Fibroblast of lung (primary cell): ENCODE measurements around the gene FARP1. TPM values are rescaled to one million over a fixed set of nuclear protein-coding genes. Genes with fewer than 3 reads are reported as not detected.

Experiments
- DNase-seq, 2 donors: peaks; one replicate each; pipeline versions ENCODE4 v3.0.0 to v3.0.0-alpha.2; 2010; ENCODE audit warnings: low read depth in 2 of 2
- H2AFZ ChIP-seq: 2 replicates; pipeline ENCODE4 v1.5.1; 2012; ENCODE audit warnings: low read length, control low read depth, inconsistent platforms
- H3K27ac ChIP-seq: 2 replicates; pipeline ENCODE4 v1.5.1; 2011; ENCODE audit warnings: low read length, control low read depth; ENCODE audit not compliant: insufficient read depth
- H3K27me3 ChIP-seq: 2 replicates; pipeline ENCODE4 v1.5.1; 2011; ENCODE audit warnings: mild to moderate bottlenecking, low read length; ENCODE audit not compliant: control insufficient read depth, insufficient read depth
- H3K36me3 ChIP-seq: 2 replicates; pipeline ENCODE4 v1.5.1; 2011; ENCODE audit warnings: low read length; ENCODE audit not compliant: control insufficient read depth, insufficient read depth
- H3K4me1 ChIP-seq: 2 replicates; pipeline ENCODE4 v1.5.1; 2011; ENCODE audit warnings: low read length; ENCODE audit not compliant: control insufficient read depth, insufficient read depth; ENCODE audit errors: extremely low read depth
- H3K4me2 ChIP-seq: 2 replicates; pipeline ENCODE4 v1.5.1; 2011; ENCODE audit warnings: low read length, control low read depth; ENCODE audit not compliant: insufficient read depth; ENCODE audit errors: extremely low read depth
- H3K4me3 ChIP-seq, 4 experiments: fragments of 200-600 bp in 1 of 4; sonication (generic) in 1 of 4; replicated peaks in 1 of 4; 2 replicates each; pipeline ENCODE4 v1.5.1; 2011 to 2016; ENCODE audit warnings: low read length in 4 of 4, low read depth in 3 of 4, mild to moderate bottlenecking in 3 of 4, control low read depth in 2 of 4, inconsistent platforms in 1 of 4, mixed read lengths in 1 of 4; ENCODE audit not compliant: insufficient read depth in 1 of 4; ENCODE audit errors: control extremely low read depth in 1 of 4
- H3K79me2 ChIP-seq: 2 replicates; pipeline ENCODE4 v1.5.1; 2012; ENCODE audit warnings: mild to moderate bottlenecking, low read length, inconsistent platforms; ENCODE audit not compliant: control insufficient read depth, insufficient read depth
- H3K9ac ChIP-seq: 2 replicates; pipeline ENCODE4 v1.5.1; 2011; ENCODE audit warnings: mild to moderate bottlenecking, low read length, control low read depth; ENCODE audit not compliant: insufficient read depth
- H3K9me3 ChIP-seq: 2 replicates; pipeline ENCODE4 v1.5.1; 2012; ENCODE audit warnings: low read depth, low read length; ENCODE audit not compliant: control insufficient read depth, insufficient read depth
- H4K20me1 ChIP-seq: 2 replicates; pipeline ENCODE4 v1.5.1; 2011; ENCODE audit warnings: low read length; ENCODE audit not compliant: control insufficient read depth, insufficient read depth; ENCODE audit errors: extremely low read depth
- CTCF ChIP-seq, 2 donors: IDR thresholded peaks in 1 of 2; conservative IDR thresholded peaks in 1 of 2; 1 replicate in 1 of 2; 2 replicates in 1 of 2; pipeline ENCODE4 v1.5.1; 2011 to 2012; ENCODE audit warnings: low read length in 2 of 2, control low read depth in 1 of 2, inconsistent platforms in 1 of 2, low read depth in 1 of 2, mild to moderate bottlenecking in 1 of 2
- EZH2 ChIP-seq: IDR thresholded peaks from 2 replicates; pipeline ENCODE4 v1.5.1; 2012; ENCODE audit warnings: low read length, control low read depth, mild to moderate bottlenecking; ENCODE audit errors: missing control alignments
- polyA plus RNA-seq, 2 donors: library from polyadenylated mRNA; depleted of rRNA in 1 of 2; stranded (reverse) in 1 of 2; unstranded in 1 of 2; fragments of >200 nt; gene quantifications; 2 replicates each; pipeline ENCODE4 v1.2.1, GENCODE V29; 2011 to 2012; ENCODE audit warnings: missing spikeins in 1 of 2
- total RNA-seq: library from RNA; depleted of rRNA; stranded (reverse); fragments of >200 nt; gene quantifications from 2 replicates; pipeline ENCODE4 v1.2.1, GENCODE V29; 2014

FARP1 gene
- total and polyA plus RNA-seq, 2 donors (not counting 1 experiment from before 2014, with no cell fraction given), result 50.9 to 199 TPM

- H3K4me2 ChIP-seq, result no peak overlapping the region
These were observed 262.9 kb downstream of the FARP1 start for GRCh38 chr13:98405690-98406344.

DNA sequence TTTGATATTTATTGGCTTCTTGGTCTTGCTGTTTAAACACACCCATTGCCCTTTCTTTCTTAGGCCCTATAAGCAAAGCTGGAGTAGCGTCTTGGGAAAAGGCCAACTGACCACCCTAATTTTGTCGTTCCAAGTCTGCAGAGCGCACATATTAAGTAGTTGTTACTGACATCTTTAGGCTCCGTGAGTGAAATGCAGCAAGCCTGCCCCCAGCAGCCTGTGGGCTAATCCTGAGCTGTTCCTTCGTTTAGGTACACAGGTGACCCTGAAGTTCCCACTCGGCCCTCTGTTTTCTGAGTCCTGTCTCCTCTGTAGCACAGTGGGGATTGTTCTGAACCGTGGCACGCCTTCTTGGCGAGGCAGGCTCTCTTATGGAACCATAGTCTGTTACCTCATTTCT is 263.5 kb downstream of the FARP1 start:
- no peak for DNase-seq
- Histone ChIP-seq H3K79me2 (no peaks in the 10 kb centered on the region), H2AFZ (no peak overlapping the region), H3K9ac (no peak overlapping the region), H3K27me3 (no peaks in the 10 kb centered on the region), H3K4me3 (no peak overlapping the region), H3K4me1 (no peaks in the 10 kb centered on the region), H3K9me3 (no peaks in the 10 kb centered on the region), H3K36me3 (peaks cover 3% of the 10 kb centered on the region), H3K4me2 (no peak overlapping the region), H3K27ac (no peak overlapping the region), H4K20me1 (no peaks in the 10 kb centered on the region)
- TF ChIP-seq CTCF (conservative IDR thresholded peaks at IDR 0.05 in 1 of 2, IDR thresholded peaks at IDR 0.05 in 1 of 2; ENCODE audit: low read depth in 1 of 2, low read length in 2 of 2) (no peak), EZH2 (no peak)

More at GRCh38 chr13:98405690-98406344, 262.9 kb downstream of the FARP1 start:
- TF ChIP-seq EZH2, result no peak
- no peak for TF ChIP-seq CTCF (conservative IDR thresholded peaks at IDR 0.05 in 1 of 2, IDR thresholded peaks at IDR 0.05 in 1 of 2; ENCODE audit: low read depth in 1 of 2, low read length in 2 of 2)
- Histone ChIP-seq H3K9me3 (no peaks in the 10 kb centered on the region), H3K4me3 (no peak overlapping the region), H3K27ac (no peak overlapping the region), H2AFZ (no peak overlapping the region), H4K20me1 (no peaks in the 10 kb centered on the region), H3K9ac (no peak overlapping the region), H3K4me1 (no peaks in the 10 kb centered on the region), H3K79me2 (no peaks in the 10 kb centered on the region), H3K27me3 (no peaks in the 10 kb centered on the region), H3K36me3 (peaks cover 3% of the 10 kb centered on the region)
- DNase-seq, result no peak

GRCh38 chr13:98406971-98407370 is 264.1 kb downstream of the FARP1 start:
- no peak for DNase-seq
- Histone ChIP-seq H3K9me3 (no peaks in the 10 kb centered on the region), H4K20me1 (no peaks in the 10 kb centered on the region), H3K79me2 (no peaks in the 10 kb centered on the region), H3K4me3 (no peak overlapping the region), H3K9ac (no peak overlapping the region), H2AFZ (no peak overlapping the region), H3K27ac (no peak overlapping the region), H3K36me3 (peaks cover 6% of the 10 kb centered on the region), H3K27me3 (no peaks in the 10 kb centered on the region), H3K4me2 (no peak overlapping the region), H3K4me1 (no peaks in the 10 kb centered on the region)
- TF ChIP-seq EZH2 (no peak), CTCF (conservative IDR thresholded peaks at IDR 0.05 in 1 of 2, IDR thresholded peaks at IDR 0.05 in 1 of 2; ENCODE audit: low read depth in 1 of 2, low read length in 2 of 2) (no peak)
